HEK293 (cell line): ENCODE data around the gene PGAP6.

Experiments used
- CTCF ChIP-seq: fragments of 450-650 bp; formaldehyde crosslinking; IDR thresholded peaks from 2 replicates; pipeline ENCODE4 v1.5.1; 2016; ENCODE audit warnings: missing biosample characterization, missing genetic modification characterization
- PRDM4 ChIP-seq: fragments of 450-650 bp; formaldehyde crosslinking; IDR thresholded peaks from 2 replicates; pipeline ENCODE4 v1.5.1; 2017; ENCODE audit warnings: missing biosample characterization, missing genetic modification characterization
- RBAK ChIP-seq: fragments of 450-650 bp; formaldehyde crosslinking; IDR thresholded peaks from 2 replicates; pipeline ENCODE4 v1.5.1; 2016; ENCODE audit warnings: missing biosample characterization, missing genetic modification characterization
- SETDB1 ChIP-seq: IDR thresholded peaks from one replicate; pipeline ENCODE4 v1.6.1; 2017; ENCODE audit warnings: mild to moderate bottlenecking, low read length, moderate library complexity, mixed read lengths; ENCODE audit not compliant: insufficient read length
- SP2 ChIP-seq: fragments of 450-650 bp; formaldehyde crosslinking; IDR thresholded peaks from 2 replicates; pipeline ENCODE4 v1.5.1; 2016; ENCODE audit warnings: missing biosample characterization, missing genetic modification characterization
- YY1 ChIP-seq: fragments of 450-650 bp; formaldehyde crosslinking; IDR thresholded peaks from 2 replicates; pipeline ENCODE4 v1.5.1; 2018; ENCODE audit warnings: missing biosample characterization, missing genetic modification characterization
- ZBTB17 ChIP-seq: fragments of 450-650 bp; formaldehyde crosslinking; IDR thresholded peaks from 2 replicates; pipeline ENCODE4 v1.5.1; 2016; ENCODE audit warnings: missing biosample characterization, missing genetic modification characterization
- ZBTB20 ChIP-seq: fragments of 450-650 bp; formaldehyde crosslinking; IDR thresholded peaks from 2 replicates; pipeline ENCODE4 v1.5.1; 2016; ENCODE audit warnings: missing biosample characterization, missing genetic modification characterization
- ZIC2 ChIP-seq: fragments of 450-650 bp; formaldehyde crosslinking; IDR thresholded peaks from 2 replicates; pipeline ENCODE4 v1.5.1; 2016; ENCODE audit warnings: missing biosample characterization, missing genetic modification characterization
- ZNF114 ChIP-seq: fragments of 450-650 bp; formaldehyde crosslinking; IDR thresholded peaks from 2 replicates; pipeline ENCODE4 v1.5.0; 2017; ENCODE audit warnings: missing biosample characterization, missing genetic modification characterization
- ZNF132 ChIP-seq: fragments of 450-650 bp; formaldehyde crosslinking; IDR thresholded peaks from 2 replicates; pipeline ENCODE4 v1.5.1; 2017; ENCODE audit warnings: missing biosample characterization, missing genetic modification characterization, borderline replicate concordance
- ZNF140 ChIP-seq: fragments of 450-650 bp; formaldehyde crosslinking; IDR thresholded peaks from 2 replicates; pipeline ENCODE4 v1.5.1; 2016; ENCODE audit warnings: missing biosample characterization, missing genetic modification characterization
- ZNF157 ChIP-seq: fragments of 450-650 bp; formaldehyde crosslinking; IDR thresholded peaks from 2 replicates; pipeline ENCODE4 v1.5.1; 2016; ENCODE audit warnings: missing biosample characterization, missing genetic modification characterization
- ZNF223 ChIP-seq: fragments of 450-650 bp; formaldehyde crosslinking; IDR thresholded peaks from 2 replicates; pipeline ENCODE4 v1.5.1; 2016; ENCODE audit warnings: missing biosample characterization, missing genetic modification characterization
- ZNF239 ChIP-seq: fragments of 450-650 bp; formaldehyde crosslinking; IDR thresholded peaks from 2 replicates; pipeline ENCODE4 v1.5.1; 2016; ENCODE audit warnings: missing biosample characterization, missing genetic modification characterization
- ZNF248 ChIP-seq: fragments of 450-650 bp; formaldehyde crosslinking; IDR thresholded peaks from 2 replicates; pipeline ENCODE4 v1.5.1; 2017; ENCODE audit warnings: missing biosample characterization, missing genetic modification characterization
- ZNF292 ChIP-seq: fragments of 450-650 bp; formaldehyde crosslinking; IDR thresholded peaks from 2 replicates; pipeline ENCODE4 v1.5.1; 2016; ENCODE audit warnings: low read depth, missing biosample characterization, missing genetic modification characterization, borderline replicate concordance
- ZNF311 ChIP-seq: fragments of 450-650 bp; formaldehyde crosslinking; IDR thresholded peaks from 2 replicates; pipeline ENCODE4 v1.5.1; 2017; ENCODE audit warnings: missing biosample characterization, missing genetic modification characterization, borderline replicate concordance
- ZNF416 ChIP-seq: fragments of 450-650 bp; formaldehyde crosslinking; IDR thresholded peaks from 2 replicates; pipeline ENCODE4 v1.5.1; 2016; ENCODE audit warnings: missing biosample characterization, missing genetic modification characterization
- ZNF423 ChIP-seq: fragments of 450-650 bp; formaldehyde crosslinking; IDR thresholded peaks from 2 replicates; pipeline ENCODE4 v1.5.1; 2016; ENCODE audit warnings: missing biosample characterization, missing genetic modification characterization
- ZNF449 ChIP-seq: fragments of 450-650 bp; formaldehyde crosslinking; IDR thresholded peaks from 2 replicates; pipeline ENCODE4 v1.5.1; 2017; ENCODE audit warnings: missing biosample characterization, mild to moderate bottlenecking, missing genetic modification characterization, moderate library complexity
- ZNF530 ChIP-seq: fragments of 450-650 bp; formaldehyde crosslinking; IDR thresholded peaks from 2 replicates; pipeline ENCODE4 v1.5.1; 2016; ENCODE audit warnings: low read depth, missing biosample characterization, missing genetic modification characterization
- ZNF610 ChIP-seq: fragments of 450-650 bp; formaldehyde crosslinking; IDR thresholded peaks from 2 replicates; pipeline ENCODE4 v1.5.1; 2016; ENCODE audit warnings: missing biosample characterization, missing genetic modification characterization, borderline replicate concordance
- ZNF623 ChIP-seq: fragments of 450-650 bp; formaldehyde crosslinking; IDR thresholded peaks from 2 replicates; pipeline ENCODE4 v1.5.1; 2016; ENCODE audit warnings: missing biosample characterization, missing genetic modification characterization
- ZNF658 ChIP-seq: fragments of 450-650 bp; formaldehyde crosslinking; IDR thresholded peaks from 2 replicates; pipeline ENCODE4; 2016; ENCODE audit warnings: missing biosample characterization, missing genetic modification characterization
- ZNF704 ChIP-seq: fragments of 450-650 bp; formaldehyde crosslinking; IDR thresholded peaks from 2 replicates; pipeline ENCODE4 v1.5.1; 2016; ENCODE audit warnings: missing biosample characterization, missing genetic modification characterization
- ZNF707 ChIP-seq: fragments of 450-650 bp; formaldehyde crosslinking; IDR thresholded peaks from 2 replicates; pipeline ENCODE4 v1.5.1; 2016; ENCODE audit warnings: missing biosample characterization, missing genetic modification characterization
- ZNF776 ChIP-seq: fragments of 450-650 bp; formaldehyde crosslinking; IDR thresholded peaks from 2 replicates; pipeline ENCODE4 v1.5.0; 2017; ENCODE audit warnings: missing biosample characterization, missing genetic modification characterization, borderline replicate concordance
- ZNF777 ChIP-seq: fragments of 450-650 bp; formaldehyde crosslinking; IDR thresholded peaks from 2 replicates; pipeline ENCODE4 v1.5.1; 2017; ENCODE audit warnings: missing biosample characterization, missing genetic modification characterization, borderline replicate concordance
- ZNF792 ChIP-seq: fragments of 450-650 bp; formaldehyde crosslinking; IDR thresholded peaks from 2 replicates; pipeline ENCODE4 v1.5.1; 2016; ENCODE audit warnings: missing biosample characterization, missing genetic modification characterization
- ZSCAN23 ChIP-seq: fragments of 450-650 bp; formaldehyde crosslinking; IDR thresholded peaks from 2 replicates; pipeline ENCODE4 v1.5.1; 2016; ENCODE audit warnings: missing biosample characterization, missing genetic modification characterization
- ZSCAN5A ChIP-seq: fragments of 450-650 bp; formaldehyde crosslinking; IDR thresholded peaks from 2 replicates; pipeline ENCODE4 v1.5.1; 2016; ENCODE audit warnings: missing biosample characterization, missing genetic modification characterization

PGAP6 gene

DNA sequence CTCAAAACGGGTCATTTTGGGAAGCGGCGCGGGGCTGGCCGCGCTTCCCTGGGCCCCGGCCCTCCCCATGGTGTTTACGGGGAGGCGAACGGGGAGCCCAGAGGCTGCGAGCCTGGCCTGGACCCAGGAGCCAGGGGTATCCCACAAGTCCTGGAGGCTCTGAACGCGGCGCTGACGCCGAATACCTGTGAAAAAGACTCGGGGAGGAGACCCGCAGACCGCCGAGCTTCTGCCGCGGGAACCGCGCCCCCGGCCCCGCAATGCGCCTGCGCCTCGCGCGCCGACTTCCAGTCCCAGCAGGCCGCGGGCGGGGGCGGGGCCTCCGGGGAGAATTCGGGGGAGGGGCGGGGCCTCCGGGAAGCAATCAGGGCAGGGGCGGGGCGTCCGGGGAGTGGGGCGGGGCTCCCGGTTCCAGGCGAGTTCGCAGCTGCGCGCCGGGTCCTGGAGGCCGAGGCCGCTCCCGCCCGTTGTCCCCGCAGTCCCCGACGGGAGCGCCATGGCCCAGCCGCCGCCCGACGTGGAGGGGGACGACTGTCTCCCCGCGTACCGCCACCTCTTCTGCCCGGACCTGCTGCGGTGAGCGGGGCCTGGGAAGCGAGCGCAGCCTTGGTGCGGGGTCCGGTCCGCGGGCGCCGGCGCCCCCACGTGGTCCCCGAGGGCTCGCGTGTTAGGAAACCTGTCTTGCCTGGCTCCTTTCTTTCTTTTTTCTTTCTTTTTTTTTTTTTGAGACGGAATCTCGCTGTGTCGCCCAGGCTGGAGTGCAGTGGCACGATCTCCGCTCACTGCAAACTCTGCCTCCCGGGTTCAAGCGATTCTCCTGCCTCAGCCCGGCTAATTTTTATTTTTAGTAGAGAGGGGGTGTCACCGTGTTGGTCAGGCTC lies 19.9 kb upstream of the PGAP6 start, which contains the start of gene DECR2 (continued):
- TF ChIP-seq PRDM4: peak; percentile 42; the same call in 1 of the 2 replicates
- no peak for TF ChIP-seq ZNF132 (tag by site-specific recombination)
- no peak for TF ChIP-seq ZNF623
- TF ChIP-seq SP2 (tag by site-specific recombination): peak; percentile 32
- TF ChIP-seq ZNF292 (tag by site-specific recombination): no peak
- TF ChIP-seq ZBTB17: peak; percentile 92
- no peak for TF ChIP-seq SETDB1
- TF ChIP-seq ZNF140 (tag by site-specific recombination): no peak
- no peak for TF ChIP-seq ZNF248
- no peak for TF ChIP-seq ZNF704
- TF ChIP-seq ZSCAN23 (tag by site-specific recombination): no peak
- TF ChIP-seq RBAK (tag by site-specific recombination): no peak
- no peak for TF ChIP-seq ZNF658
- 0 out of 2 replicates have a peak, but pooled peaks have one; percentile 13 for TF ChIP-seq ZNF449
- TF ChIP-seq ZNF416 (tag by site-specific recombination): no peak
- peak; percentile 71; the same call in 1 of the 2 replicates for TF ChIP-seq YY1 (tag by site-specific recombination)
- peak; percentile 63; the same call in 1 of the 2 replicates for TF ChIP-seq ZSCAN5A (tag by site-specific recombination)
- no peak for TF ChIP-seq ZNF530 (tag by site-specific recombination)
- no peak; the same call in 1 of the 2 replicates for TF ChIP-seq ZNF157 (tag by site-specific recombination)
- peak; percentile 97 for TF ChIP-seq CTCF
- no peak for TF ChIP-seq ZNF223 (tag by site-specific recombination)
- TF ChIP-seq ZNF610: peak; percentile 81
- peak; percentile 96 for TF ChIP-seq ZNF777 (tag by site-specific recombination)
- TF ChIP-seq ZNF423 (tag by site-specific recombination): no peak
- no peak for TF ChIP-seq ZNF707 (tag by site-specific recombination)
- TF ChIP-seq ZIC2: peak; percentile 57
- TF ChIP-seq ZBTB20 (tag by site-specific recombination): peak; percentile 93
- no peak for TF ChIP-seq ZNF792 (tag by site-specific recombination)
- TF ChIP-seq ZNF776 (tag by site-specific recombination): no peak
- no peak for TF ChIP-seq ZNF114
- peak; percentile 50; the same call in 1 of the 2 replicates for TF ChIP-seq ZNF239 (tag by site-specific recombination)
- TF ChIP-seq ZNF311 (tag by site-specific recombination): no peak
